ENCODE data around the gene CHAT. TPM values are rescaled to one million over a fixed set of nuclear protein-coding genes. Genes with fewer than 3 reads are reported as not detected.

The CHAT gene
- total RNA-seq, 4 donors from 2014 or later = not detected

- Histone ChIP-seq H3K27ac (no peak overlapping the region), H3K4me1 (no peaks in the 10 kb centered on the region), H3K4me3 (no peak overlapping the region), H3K36me3 (no peaks in the 10 kb centered on the region), H3K27me3 (no peaks in the 10 kb centered on the region), H3K9me3 (no peaks in the 10 kb centered on the region)
- DNase-seq = no peak
- intact Hi-C loops (cut with DNase I; ENCODE audit: low total_unique reads) = no loop called here
- no peak for TF ChIP-seq POLR2A (IDR thresholded peaks at IDR 0.05)
- TF ChIP-seq, protein P1, sequence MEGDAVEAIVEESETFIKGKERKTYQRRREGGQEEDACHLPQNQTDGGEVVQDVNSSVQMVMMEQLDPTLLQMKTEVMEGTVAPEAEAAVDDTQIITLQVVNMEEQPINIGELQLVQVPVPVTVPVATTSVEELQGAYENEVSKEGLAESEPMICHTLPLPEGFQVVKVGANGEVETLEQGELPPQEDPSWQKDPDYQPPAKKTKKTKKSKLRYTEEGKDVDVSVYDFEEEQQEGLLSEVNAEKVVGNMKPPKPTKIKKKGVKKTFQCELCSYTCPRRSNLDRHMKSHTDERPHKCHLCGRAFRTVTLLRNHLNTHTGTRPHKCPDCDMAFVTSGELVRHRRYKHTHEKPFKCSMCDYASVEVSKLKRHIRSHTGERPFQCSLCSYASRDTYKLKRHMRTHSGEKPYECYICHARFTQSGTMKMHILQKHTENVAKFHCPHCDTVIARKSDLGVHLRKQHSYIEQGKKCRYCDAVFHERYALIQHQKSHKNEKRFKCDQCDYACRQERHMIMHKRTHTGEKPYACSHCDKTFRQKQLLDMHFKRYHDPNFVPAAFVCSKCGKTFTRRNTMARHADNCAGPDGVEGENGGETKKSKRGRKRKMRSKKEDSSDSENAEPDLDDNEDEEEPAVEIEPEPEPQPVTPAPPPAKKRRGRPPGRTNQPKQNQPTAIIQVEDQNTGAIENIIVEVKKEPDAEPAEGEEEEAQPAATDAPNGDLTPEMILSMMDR (IDR thresholded peaks at IDR 0.05) = no peak
These were observed 10.8 kb downstream of the CHAT start for GRCh38 chr10:49624629-49625028.

- Histone ChIP-seq H3K27me3 (no peaks in the 10 kb centered on the region), H3K27ac (no peak overlapping the region), H3K9me3 (no peaks in the 10 kb centered on the region), H3K4me3 (no peak overlapping the region), H3K36me3 (no peaks in the 10 kb centered on the region), H3K4me1 (no peaks in the 10 kb centered on the region)
- TF ChIP-seq, protein P1 (IDR thresholded peaks at IDR 0.05) = no peak
- no peak for TF ChIP-seq POLR2A (IDR thresholded peaks at IDR 0.05)
- intact Hi-C loops (cut with DNase I; ENCODE audit: low total_unique reads) = no loop called here
- DNase-seq = no peak
These were observed 11.6 kb downstream of the CHAT start for GRCh38 chr10:49625411-49625810.

GRCh38 chr10:49627038-49627437 lies 13.2 kb downstream of the CHAT start:
- intact Hi-C loops (cut with DNase I; ENCODE audit: low total_unique reads) = no loop called here
- Histone ChIP-seq H3K27me3 (no peaks in the 10 kb centered on the region), H3K4me3 (no peak overlapping the region), H3K36me3 (no peaks in the 10 kb centered on the region), H3K9me3 (no peaks in the 10 kb centered on the region), H3K4me1 (no peaks in the 10 kb centered on the region), H3K27ac (no peak overlapping the region)
- DNase-seq = no peak
- TF ChIP-seq POLR2A (IDR thresholded peaks at IDR 0.05) = no peak
- TF ChIP-seq, protein P1 (IDR thresholded peaks at IDR 0.05) = no peak

GRCh38 chr10:49627644-49628247 lies 13.9 kb downstream of the CHAT start:
- Histone ChIP-seq H3K27ac (no peak overlapping the region), H3K27me3 (no peaks in the 10 kb centered on the region), H3K36me3 (no peaks in the 10 kb centered on the region), H3K4me3 (no peak overlapping the region), H3K4me1 (no peaks in the 10 kb centered on the region), H3K9me3 (no peaks in the 10 kb centered on the region)
- intact Hi-C loops (cut with DNase I; ENCODE audit: low total_unique reads) = no loop called here
- DNase-seq = no peak
- TF ChIP-seq POLR2A (IDR thresholded peaks at IDR 0.05) = no peak
- TF ChIP-seq, protein P1 (IDR thresholded peaks at IDR 0.05) = no peak

GRCh38 chr10:49628599-49628998 lies 14.8 kb downstream of the CHAT start:
- TF ChIP-seq POLR2A (IDR thresholded peaks at IDR 0.05) = no peak
- TF ChIP-seq, protein P1 (IDR thresholded peaks at IDR 0.05) = no peak
- Histone ChIP-seq H3K27ac (no peak overlapping the region), H3K4me1 (no peaks in the 10 kb centered on the region), H3K36me3 (no peaks in the 10 kb centered on the region), H3K4me3 (no peak overlapping the region), H3K27me3 (no peaks in the 10 kb centered on the region), H3K9me3 (no peaks in the 10 kb centered on the region)
- intact Hi-C loops (cut with DNase I; ENCODE audit: low total_unique reads) = no loop called here
- no peak for DNase-seq
